ENCODE measurements around the gene HNRNPL. TPM values are rescaled to one million over a fixed set of nuclear protein-coding genes. Genes with fewer than 3 reads are reported as not detected.

Gene HNRNPL
- total and polyA plus RNA-seq, 9 of the 15 experiments (the other 6 are each of a cell fraction or from before 2014, with no cell fraction given) = 39.5 to 610 (median 299) TPM

DNA sequence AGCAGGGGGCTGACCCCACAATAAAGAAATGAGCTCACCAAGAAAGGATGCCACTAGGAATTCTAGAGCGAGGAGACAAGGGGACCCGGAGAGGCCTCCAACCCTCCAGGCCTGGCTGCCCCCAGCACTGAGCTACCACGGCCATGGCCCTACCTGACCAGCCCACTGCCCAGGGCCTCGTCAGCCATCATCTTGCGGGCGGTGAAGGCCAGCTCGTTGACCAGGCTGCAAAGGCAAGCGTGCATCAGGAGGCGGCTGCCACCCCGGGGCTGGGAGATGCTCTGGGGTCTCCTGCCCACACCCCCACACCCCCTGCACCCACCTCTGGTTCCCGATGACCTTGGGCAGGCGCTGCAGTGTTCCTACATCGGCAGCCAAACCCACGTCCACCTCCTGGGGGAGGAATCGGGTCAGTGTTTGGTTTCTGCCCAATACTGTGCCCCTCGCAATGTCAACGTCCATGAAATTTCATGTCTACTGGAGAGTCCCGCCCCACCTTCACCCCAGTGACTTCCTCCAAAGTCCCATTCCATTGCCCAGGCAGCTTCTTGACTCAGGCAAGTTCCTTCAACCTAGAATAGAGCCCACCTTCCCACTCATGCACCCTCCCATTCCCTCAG lies 33.5 kb downstream of the HNRNPL start:
- ATAC-seq (no peak), FAIRE-seq (no peak), DNase-seq (ENCODE audit: extremely low read depth in 1 of 4, low spot score in 3 of 4) (no peak)
- no peak overlapping the region for H2AFZ ChIP-seq (ENCODE audit: low read depth, low read length)
- H3K9me1 ChIP-seq (ENCODE audit: control insufficient read depth, insufficient read depth, low read length) = no peaks in the 10 kb centered on the region
- no peaks in the 10 kb centered on the region for H3K27me3 ChIP-seq (ENCODE audit: control insufficient read depth in 2 of 2, insufficient read depth in 2 of 2, low read length in 2 of 2)
- peaks cover 20 to 57% of the 10 kb centered on the region in 2 experiments for H3K4me1 ChIP-seq (replicated peaks in 1 of 2; ENCODE audit: control insufficient read depth in 2 of 2, insufficient read depth in 2 of 2, low read length in 2 of 2)
- intact Hi-C loops (cut with micrococcal nuclease) = no loop called here
- in situ Hi-C loops (cut with MboI) = no loop called here
- no peak overlapping the region for H3K27ac ChIP-seq (ENCODE audit: extremely low read depth, low read depth, low read length)
- no peak overlapping the region for H3K9ac ChIP-seq (ENCODE audit: insufficient read depth in 1 of 2, low read depth in 2 of 2, low read length in 2 of 2)
- H3K9me3 ChIP-seq (replicated peaks; ENCODE audit: control insufficient read depth, insufficient read depth, low read depth, low read length) = peaks cover 2% of the 10 kb centered on the region; the same call in 1 of the 2 replicates
- no peaks in the 10 kb centered on the region for H3K79me2 ChIP-seq (ENCODE audit: control insufficient read depth, insufficient read depth, low read length)
- peaks cover 22% of the 10 kb centered on the region; the same call in 2 of the 3 replicates for H3K36me3 ChIP-seq (ENCODE audit: control insufficient read depth, insufficient read depth, low read length)
- ChIA-PET CTCF (ENCODE audit: low intra/inter-chr PET ratio) (no interaction called here), POLR2A (interaction anchor here (1.5 kb wide), 1 partner anchor 15 kb away, joined by 4 read pairs; the partner anchor contains the start of gene ECH1)
- H4K20me1 ChIP-seq (replicated peaks; ENCODE audit: control insufficient read depth, insufficient read depth, low read length) = no peaks in the 10 kb centered on the region
- BruUV-seq (replicated peaks) = no TSS peak
- WGBS (ENCODE audit: insufficient coverage, low coverage, missing lambda C conversion rate) = 85% methylated on average over 16 of the region's 18 CpGs
- H3K4me2 ChIP-seq (ENCODE audit: insufficient read depth, low read length) = no peak overlapping the region
- no peak overlapping the region for H3K4me3 ChIP-seq
- no peak for TF ChIP-seq KDM5B (IDR thresholded peaks at IDR 0.05; ENCODE audit: insufficient replicate concordance, low read depth, low read length)
- no peak for TF ChIP-seq TAL1 (IDR thresholded peaks at IDR 0.05)
- no peak for TF ChIP-seq ZNF830 (CRISPR knock-in tag; IDR thresholded peaks at IDR 0.05)
- TF ChIP-seq THRAP3 (IDR thresholded peaks at IDR 0.05; ENCODE audit: borderline replicate concordance) = no peak
- no peak for TF ChIP-seq RBM17 (IDR thresholded peaks at IDR 0.05; ENCODE audit: borderline replicate concordance, low read depth, low read length)
- no peak for TF ChIP-seq SREBF1 (IDR thresholded peaks at IDR 0.05; ENCODE audit: borderline replicate concordance, low read depth, low read length)
- no peak for TF ChIP-seq CREB1 (IDR thresholded peaks at IDR 0.05)
- no peak for TF ChIP-seq CREB1 (CRISPR knock-in tag; IDR thresholded peaks at IDR 0.05)
- TF ChIP-seq POLR3G (IDR thresholded peaks at IDR 0.05; ENCODE audit: extremely low read depth, insufficient read length, insufficient replicate concordance) = no peak
- no peak for TF ChIP-seq TFAM (CRISPR knock-in tag; conservative IDR thresholded peaks at IDR 0.05)
- TF ChIP-seq, protein P1, sequence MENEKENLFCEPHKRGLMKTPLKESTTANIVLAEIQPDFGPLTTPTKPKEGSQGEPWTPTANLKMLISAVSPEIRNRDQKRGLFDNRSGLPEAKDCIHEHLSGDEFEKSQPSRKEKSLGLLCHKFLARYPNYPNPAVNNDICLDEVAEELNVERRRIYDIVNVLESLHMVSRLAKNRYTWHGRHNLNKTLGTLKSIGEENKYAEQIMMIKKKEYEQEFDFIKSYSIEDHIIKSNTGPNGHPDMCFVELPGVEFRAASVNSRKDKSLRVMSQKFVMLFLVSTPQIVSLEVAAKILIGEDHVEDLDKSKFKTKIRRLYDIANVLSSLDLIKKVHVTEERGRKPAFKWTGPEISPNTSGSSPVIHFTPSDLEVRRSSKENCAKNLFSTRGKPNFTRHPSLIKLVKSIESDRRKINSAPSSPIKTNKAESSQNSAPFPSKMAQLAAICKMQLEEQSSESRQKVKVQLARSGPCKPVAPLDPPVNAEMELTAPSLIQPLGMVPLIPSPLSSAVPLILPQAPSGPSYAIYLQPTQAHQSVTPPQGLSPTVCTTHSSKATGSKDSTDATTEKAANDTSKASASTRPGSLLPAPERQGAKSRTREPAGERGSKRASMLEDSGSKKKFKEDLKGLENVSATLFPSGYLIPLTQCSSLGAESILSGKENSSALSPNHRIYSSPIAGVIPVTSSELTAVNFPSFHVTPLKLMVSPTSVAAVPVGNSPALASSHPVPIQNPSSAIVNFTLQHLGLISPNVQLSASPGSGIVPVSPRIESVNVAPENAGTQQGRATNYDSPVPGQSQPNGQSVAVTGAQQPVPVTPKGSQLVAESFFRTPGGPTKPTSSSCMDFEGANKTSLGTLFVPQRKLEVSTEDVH (IDR thresholded peaks at IDR 0.05; ENCODE audit: low read depth, partially characterized antibody) = no peak
- TF ChIP-seq, protein P2, sequence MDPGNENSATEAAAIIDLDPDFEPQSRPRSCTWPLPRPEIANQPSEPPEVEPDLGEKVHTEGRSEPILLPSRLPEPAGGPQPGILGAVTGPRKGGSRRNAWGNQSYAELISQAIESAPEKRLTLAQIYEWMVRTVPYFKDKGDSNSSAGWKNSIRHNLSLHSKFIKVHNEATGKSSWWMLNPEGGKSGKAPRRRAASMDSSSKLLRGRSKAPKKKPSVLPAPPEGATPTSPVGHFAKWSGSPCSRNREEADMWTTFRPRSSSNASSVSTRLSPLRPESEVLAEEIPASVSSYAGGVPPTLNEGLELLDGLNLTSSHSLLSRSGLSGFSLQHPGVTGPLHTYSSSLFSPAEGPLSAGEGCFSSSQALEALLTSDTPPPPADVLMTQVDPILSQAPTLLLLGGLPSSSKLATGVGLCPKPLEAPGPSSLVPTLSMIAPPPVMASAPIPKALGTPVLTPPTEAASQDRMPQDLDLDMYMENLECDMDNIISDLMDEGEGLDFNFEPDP (CRISPR knock-in tag; IDR thresholded peaks at IDR 0.05) = no peak
